Hippocampal formation (tissue), 2 donors: ENCODE measurements around the gene PTPRG.

Source experiments
- DNase-seq, 2 donors: peaks; one replicate each; lab custom pipeline; 2025; lab: John Stamatoyannopoulos, UW

PTPRG gene

GRCh38 chr3:62113092-62113491 is 551.7 kb downstream of the PTPRG start:
- DNase-seq = no peak

- no peak for DNase-seq
Measured at GRCh38 chr3:62114763-62115162, 553.4 kb downstream of the PTPRG start.

GRCh38 chr3:62117903-62118548 is 556.7 kb downstream of the PTPRG start:
- no peak for DNase-seq

- DNase-seq = no peak
Measured at GRCh38 chr3:62119139-62119538, 557.8 kb downstream of the PTPRG start.

GRCh38 chr3:62122819-62123218 is 561.4 kb downstream of the PTPRG start:
- no peak for DNase-seq

- no peak for DNase-seq
Measured at GRCh38 chr3:62125380-62125779, 564.0 kb downstream of the PTPRG start.

GRCh38 chr3:62127116-62127515 is 565.7 kb downstream of the PTPRG start:
- no peak for DNase-seq

- no peak for DNase-seq
Measured at GRCh38 chr3:62128051-62128450, 566.7 kb downstream of the PTPRG start.

- no peak for DNase-seq
Measured at GRCh38 chr3:62128681-62129080, 567.3 kb downstream of the PTPRG start.

GRCh38 chr3:62131050-62131449 is 569.7 kb downstream of the PTPRG start:
- DNase-seq = no peak

GRCh38 chr3:62131620-62132019 is 570.2 kb downstream of the PTPRG start:
- no peak for DNase-seq

- no peak for DNase-seq
Measured at GRCh38 chr3:62132027-62132602, 570.7 kb downstream of the PTPRG start.

- no peak for DNase-seq
Measured at GRCh38 chr3:62133015-62133414, 571.6 kb downstream of the PTPRG start.

GRCh38 chr3:62134061-62134496 is 572.7 kb downstream of the PTPRG start:
- no peak for DNase-seq

- no peak for DNase-seq
Measured at GRCh38 chr3:62135741-62136140, 574.4 kb downstream of the PTPRG start.

- DNase-seq = no peak
Measured at GRCh38 chr3:62139957-62140356, 578.6 kb downstream of the PTPRG start.

GRCh38 chr3:62142331-62143085 is 581.1 kb downstream of the PTPRG start:
- DNase-seq = no peak

- DNase-seq = no peak
Measured at GRCh38 chr3:62143843-62144450, 582.6 kb downstream of the PTPRG start.

GRCh38 chr3:62144482-62144881 is 583.1 kb downstream of the PTPRG start:
- no peak for DNase-seq

GRCh38 chr3:62145086-62145757 is 583.9 kb downstream of the PTPRG start:
- DNase-seq = no peak

GRCh38 chr3:62149539-62149938 is 588.2 kb downstream of the PTPRG start:
- DNase-seq = no peak

GRCh38 chr3:62149962-62150361 is 588.6 kb downstream of the PTPRG start:
- no peak for DNase-seq
